Measurements from ENCODE around the gene FBXO5.

The FBXO5 gene

GRCh38 chr6:153024709-153025017, 41.8 kb upstream of the FBXO5 start:
- TF ChIP-seq EGR1 (IDR thresholded peaks at IDR 0.05) (no peak), MAX (IDR thresholded peaks at IDR 0.05) (no peak), YY1 (IDR thresholded peaks at IDR 0.05; ENCODE audit: low read depth) (no peak), RAD21 (IDR thresholded peaks at IDR 0.05; ENCODE audit: low read depth) (no peak), NFIC (IDR thresholded peaks at IDR 0.05) (no peak), USF1 (IDR thresholded peaks at IDR 0.05) (no peak), FOXM1 (IDR thresholded peaks at IDR 0.05; ENCODE audit: borderline replicate concordance, low read depth) (no peak), TAF1 (IDR thresholded peaks at IDR 0.05; ENCODE audit: low read depth) (no peak), ZBTB7A (IDR thresholded peaks at IDR 0.05; ENCODE audit: low read depth) (no peak), EP300 (IDR thresholded peaks at IDR 0.05; ENCODE audit: borderline replicate concordance) (no peak), CEBPB (IDR thresholded peaks at IDR 0.05) (no peak), TEAD4 (IDR thresholded peaks at IDR 0.05) (no peak), CREB1 (IDR thresholded peaks at IDR 0.05; ENCODE audit: low read depth) (no peak), TCF12 (IDR thresholded peaks at IDR 0.05; ENCODE audit: low read depth) (no peak), REST (IDR thresholded peaks at IDR 0.05; ENCODE audit: low read depth) (no peak)

GRCh38 chr6:153023977-153024708, 41.3 kb upstream of the FBXO5 start:
- no peak for TF ChIP-seq YY1 (IDR thresholded peaks at IDR 0.05; ENCODE audit: low read depth)
- peak; percentile 59 for TF ChIP-seq RAD21 (IDR thresholded peaks at IDR 0.05; ENCODE audit: low read depth)

- TF ChIP-seq USF1 (IDR thresholded peaks at IDR 0.05) (no peak), MAX (IDR thresholded peaks at IDR 0.05) (no peak), TAF1 (IDR thresholded peaks at IDR 0.05; ENCODE audit: low read depth) (no peak), ZBTB7A (IDR thresholded peaks at IDR 0.05; ENCODE audit: low read depth) (no peak), CREB1 (IDR thresholded peaks at IDR 0.05; ENCODE audit: low read depth) (no peak), EGR1 (IDR thresholded peaks at IDR 0.05) (no peak), NFIC (IDR thresholded peaks at IDR 0.05) (no peak), YY1 (IDR thresholded peaks at IDR 0.05; ENCODE audit: low read depth) (no peak), TEAD4 (IDR thresholded peaks at IDR 0.05) (no peak), FOXM1 (IDR thresholded peaks at IDR 0.05; ENCODE audit: borderline replicate concordance, low read depth) (no peak), CEBPB (IDR thresholded peaks at IDR 0.05) (no peak), RAD21 (IDR thresholded peaks at IDR 0.05; ENCODE audit: low read depth) (no peak), TCF12 (IDR thresholded peaks at IDR 0.05; ENCODE audit: low read depth) (no peak), EP300 (IDR thresholded peaks at IDR 0.05; ENCODE audit: borderline replicate concordance) (no peak), REST (IDR thresholded peaks at IDR 0.05; ENCODE audit: low read depth) (no peak)
These were observed 35.5 kb upstream of the FBXO5 start for GRCh38 chr6:153018355-153018754.

- TF ChIP-seq TAF1 (IDR thresholded peaks at IDR 0.05; ENCODE audit: low read depth) (no peak), MAX (IDR thresholded peaks at IDR 0.05) (no peak), CEBPB (IDR thresholded peaks at IDR 0.05) (no peak), TCF12 (IDR thresholded peaks at IDR 0.05; ENCODE audit: low read depth) (no peak), NFIC (IDR thresholded peaks at IDR 0.05) (no peak)
These were observed 34.0 kb upstream of the FBXO5 start for GRCh38 chr6:153016846-153017245.

GRCh38 chr6:153015094-153015640, 32.3 kb upstream of the FBXO5 start:
- TF ChIP-seq CEBPB (IDR thresholded peaks at IDR 0.05) (no peak), TAF1 (IDR thresholded peaks at IDR 0.05; ENCODE audit: low read depth) (no peak)

GRCh38 chr6:153013438-153013837, 30.6 kb upstream of the FBXO5 start:
- no peak for TF ChIP-seq RAD21 (IDR thresholded peaks at IDR 0.05; ENCODE audit: low read depth)
- no peak for TF ChIP-seq TEAD4 (IDR thresholded peaks at IDR 0.05)
- TF ChIP-seq REST (IDR thresholded peaks at IDR 0.05; ENCODE audit: low read depth) = no peak
- no peak for TF ChIP-seq FOXM1 (IDR thresholded peaks at IDR 0.05; ENCODE audit: borderline replicate concordance, low read depth)
- no peak for TF ChIP-seq MAX (IDR thresholded peaks at IDR 0.05)
- TF ChIP-seq CREB1 (IDR thresholded peaks at IDR 0.05; ENCODE audit: low read depth) = no peak
- TF ChIP-seq TAF1 (IDR thresholded peaks at IDR 0.05; ENCODE audit: low read depth) = no peak
- no peak for TF ChIP-seq NFIC (IDR thresholded peaks at IDR 0.05)
- no peak for TF ChIP-seq TCF12 (IDR thresholded peaks at IDR 0.05; ENCODE audit: low read depth)
- no peak for TF ChIP-seq USF1 (IDR thresholded peaks at IDR 0.05)
- TF ChIP-seq YY1 (IDR thresholded peaks at IDR 0.05; ENCODE audit: low read depth) = no peak
- TF ChIP-seq EGR1 (IDR thresholded peaks at IDR 0.05) = no peak

Measured in Ishikawa (cell line).